IMR-90 (cell line): Measurements from ENCODE around the gene ANP32B. TPM values are rescaled to one million over a fixed set of nuclear protein-coding genes. Genes with fewer than 3 reads are reported as not detected.

Source experiments
- ATAC-seq: fragments of 200-7000 bp; cut with Tn5 transposase; 2 replicates; pipeline ENCODE4 v1.9.1; 2020; ENCODE audit warnings: low read depth, mild to moderate bottlenecking, moderate library complexity
- BruUV-seq: library from RNA; stranded (reverse); fragments of 400-500 nt; replicated peaks from 2 replicates; lab custom pipeline; 2021; lab: Mats Ljungman, UMichigan
- CTCF ChIA-PET: fragments of 300-600 bp; formaldehyde crosslinking; extraction: SDS; loops from one replicate; lab custom pipeline; 2021; ENCODE audit warnings: antibody characterized with exemption; lab: Yijun Ruan, JAX
- POLR2A ChIA-PET: fragments of 300-600 bp; sonication (Branson Sonifier 250); formaldehyde crosslinking; loops from one replicate; lab custom pipeline; 2022; ENCODE audit warnings: antibody characterized with exemption; ENCODE audit not compliant: unreplicated experiment; lab: Charles Lee
- DNase-seq: peaks from one replicate; pipeline ENCODE4 v3.0.0; 2013
- H2AFZ ChIP-seq: replicated peaks from 2 replicates; pipeline ENCODE3; 2013; ENCODE audit warnings: low read length, mild to moderate bottlenecking; ENCODE audit not compliant: poor library complexity
- H2AK5ac ChIP-seq: 2 replicates; pipeline ENCODE4 v1.6.1; 2013; ENCODE audit warnings: low read depth, low read length, inconsistent platforms
- H2AK9ac ChIP-seq: replicated peaks from 2 replicates; pipeline ENCODE3; 2013; ENCODE audit warnings: mild to moderate bottlenecking, low read depth, low read length, moderate library complexity; ENCODE audit not compliant: poor library complexity
- H2BK120ac ChIP-seq: 2 replicates; pipeline ENCODE4 v1.6.1; 2013; ENCODE audit warnings: low read depth, low read length, inconsistent platforms
- H2BK15ac ChIP-seq: 3 replicates; pipeline ENCODE4 v1.6.1; 2013; ENCODE audit warnings: low read depth, low read length, inconsistent platforms
- H2BK20ac ChIP-seq: 2 replicates; pipeline ENCODE4 v1.6.1; 2013; ENCODE audit warnings: low read depth, mild to moderate bottlenecking, inconsistent platforms, low read length, moderate library complexity
- H2BK5ac ChIP-seq: 2 replicates; pipeline ENCODE4 v1.6.1; 2013; ENCODE audit warnings: mild to moderate bottlenecking, low read depth, low read length, inconsistent platforms; ENCODE audit not compliant: poor library complexity, severe bottlenecking
- H3K14ac ChIP-seq: replicated peaks from 2 replicates; pipeline ENCODE4 v1.6.1; 2013; ENCODE audit warnings: low read depth, low read length, inconsistent platforms
- H3K18ac ChIP-seq: 2 replicates; pipeline ENCODE4 v1.6.1; 2013; ENCODE audit warnings: low read depth, low read length, control low read depth
- H3K23ac ChIP-seq: 2 replicates; pipeline ENCODE4 v1.6.1; 2013; ENCODE audit warnings: low read depth, low read length, inconsistent platforms
- H3K27ac ChIP-seq: 2 replicates; pipeline ENCODE4 v1.5.1; 2013; ENCODE audit warnings: mild to moderate bottlenecking, control low read depth, low read length; ENCODE audit not compliant: insufficient read depth
- H3K27me3 ChIP-seq: 2 replicates; pipeline ENCODE4 v1.6.1; 2013; ENCODE audit warnings: low read length; ENCODE audit not compliant: control insufficient read depth, insufficient read depth
- H3K36me3 ChIP-seq: 2 replicates; pipeline ENCODE4 v1.6.1; 2013; ENCODE audit warnings: low read length, mixed read lengths; ENCODE audit not compliant: control insufficient read depth, insufficient read depth
- H3K4ac ChIP-seq: 2 replicates; pipeline ENCODE4 v1.6.1; 2013; ENCODE audit warnings: low read depth, low read length, inconsistent platforms
- H3K4me1 ChIP-seq: 2 replicates; pipeline ENCODE4 v1.6.1; 2013; ENCODE audit warnings: low read length, mixed read lengths; ENCODE audit not compliant: control insufficient read depth, insufficient read depth
- H3K4me2 ChIP-seq: 2 replicates; pipeline ENCODE4 v1.6.1; 2013; ENCODE audit warnings: low read depth, mild to moderate bottlenecking, control low read depth, low read length, moderate library complexity
- H3K4me3 ChIP-seq: 2 replicates; pipeline ENCODE4 v1.5.1; 2013; ENCODE audit warnings: low read depth, mild to moderate bottlenecking, control low read depth, low read length, moderate library complexity; ENCODE audit not compliant: insufficient read depth
- H3K56ac ChIP-seq: 2 replicates; pipeline ENCODE4 v1.6.1; 2013; ENCODE audit warnings: low read length, inconsistent platforms; ENCODE audit not compliant: insufficient read depth; ENCODE audit errors: extremely low read depth
- H3K79me1 ChIP-seq, 2 experiments: 2 replicates each; pipeline ENCODE4 v1.6.1; 2013; ENCODE audit warnings: low read length in 2 of 2, inconsistent platforms in 1 of 2, low read depth in 1 of 2
- H3K9ac ChIP-seq: 2 replicates; pipeline ENCODE4 v1.6.1; 2013; ENCODE audit warnings: low read depth, low read length, control low read depth
- H3K9me1 ChIP-seq: 2 replicates; pipeline ENCODE4 v1.6.1; 2013; ENCODE audit warnings: low read length, inconsistent platforms; ENCODE audit not compliant: insufficient read depth
- H3K9me3 ChIP-seq: 2 replicates; pipeline ENCODE4 v1.6.1; 2013; ENCODE audit warnings: low read length; ENCODE audit not compliant: control insufficient read depth, insufficient read depth
- H4K20me1 ChIP-seq: 2 replicates; pipeline ENCODE4 v1.6.1; 2013; ENCODE audit warnings: low read length, inconsistent platforms; ENCODE audit not compliant: insufficient read depth
- H4K5ac ChIP-seq: 2 replicates; pipeline ENCODE4 v1.6.1; 2013; ENCODE audit warnings: mild to moderate bottlenecking, low read depth, low read length, control low read depth
- H4K8ac ChIP-seq, 2 experiments: 2 replicates each; pipeline ENCODE4 v1.6.1; 2013; ENCODE audit warnings: low read depth in 2 of 2, low read length in 2 of 2, control low read depth in 1 of 2, inconsistent platforms in 1 of 2
- H4K91ac ChIP-seq: 2 replicates; pipeline ENCODE4 v1.6.1; 2013; ENCODE audit warnings: low read depth, low read length, inconsistent platforms; ENCODE audit not compliant: insufficient read depth
- BHLHE40 ChIP-seq: fragments of 150-350 bp; IDR thresholded peaks from 2 replicates; pipeline ENCODE4 v1.6.1; 2016; ENCODE audit warnings: mild to moderate bottlenecking, low read depth, low read length
- CEBPB ChIP-seq: IDR thresholded peaks from 2 replicates; pipeline ENCODE4 v1.6.1; 2012; ENCODE audit warnings: low read depth, low read length, improper control_type of control experiment
- CHD1 ChIP-seq: IDR thresholded peaks from 2 replicates; pipeline ENCODE4 v1.6.1; 2012; ENCODE audit warnings: low read depth, low read length, improper control_type of control experiment
- ELK1 ChIP-seq: fragments of 150-350 bp; IDR thresholded peaks from 2 replicates; pipeline ENCODE4 v1.6.1; 2016; ENCODE audit warnings: low read depth, mild to moderate bottlenecking, low read length, moderate library complexity, borderline replicate concordance
- FOS ChIP-seq: fragments of 150-350 bp; IDR thresholded peaks from 2 replicates; pipeline ENCODE4 v1.6.1; 2016; ENCODE audit warnings: low read depth, low read length
- MAFK ChIP-seq: IDR thresholded peaks from 2 replicates; pipeline ENCODE4 v1.6.1; 2012; ENCODE audit warnings: low read depth, low read length, improper control_type of control experiment
- MAZ ChIP-seq: IDR thresholded peaks from 2 replicates; pipeline ENCODE4 v1.6.1; 2012; ENCODE audit warnings: low read depth, mild to moderate bottlenecking, low read length, improper control_type of control experiment, moderate library complexity, borderline replicate concordance
- MXI1 ChIP-seq: IDR thresholded peaks from 2 replicates; pipeline ENCODE4 v1.6.1; 2012; ENCODE audit warnings: low read depth, mild to moderate bottlenecking, low read length, moderate library complexity, borderline replicate concordance
- NFE2L2 ChIP-seq: fragments of 150-350 bp; IDR thresholded peaks from 2 replicates; pipeline ENCODE4 v1.6.1; 2016; ENCODE audit warnings: low read depth, mild to moderate bottlenecking, low read length
- POLR2A ChIP-seq: IDR thresholded peaks from 2 replicates; pipeline ENCODE4 v1.6.1; 2012; ENCODE audit warnings: mild to moderate bottlenecking, low read depth, low read length
- RAD21 ChIP-seq: IDR thresholded peaks from 2 replicates; pipeline ENCODE4 v1.6.1; 2012; ENCODE audit warnings: low read length, improper control_type of control experiment
- RCOR1 ChIP-seq: IDR thresholded peaks from 2 replicates; pipeline ENCODE4 v1.6.1; 2012; ENCODE audit warnings: mild to moderate bottlenecking, low read length, improper control_type of control experiment; ENCODE audit not compliant: insufficient replicate concordance
- RFX5 ChIP-seq: IDR thresholded peaks from 2 replicates; pipeline ENCODE4 v1.8.0; 2012; ENCODE audit warnings: low read depth, mild to moderate bottlenecking, low read length, moderate library complexity
- SMC3 ChIP-seq: fragments of 150-350 bp; IDR thresholded peaks from 2 replicates; pipeline ENCODE4 v1.6.1; 2016; ENCODE audit warnings: low read depth, mild to moderate bottlenecking, antibody characterized with exemption, low read length, moderate library complexity
- USF2 ChIP-seq: fragments of 150-350 bp; IDR thresholded peaks from 2 replicates; pipeline ENCODE4 v1.6.1; 2017; ENCODE audit warnings: mild to moderate bottlenecking, antibody characterized with exemption, low read length, low read depth
- WGBS, 2 experiments: methylation state at CpG; one replicate each; pipeline versions ENCODE4 v1.1.5 to v1.1.7; 2013; ENCODE audit warnings: missing lambda C conversion rate in 2 of 2; ENCODE audit not compliant: insufficient read length in 1 of 2; ENCODE audit errors: extremely low coverage in 2 of 2; 5-methylcytosine and 5-hydroxymethylcytosine counted together
- dilution Hi-C: fragments of 300-500 bp; cut with HindIII; formaldehyde crosslinking; loops from one replicate; pipeline ENCODE4 v1.14.3; 2018; ENCODE audit warnings: low sequenced_read_pairs; ENCODE audit not compliant: unreplicated experiment
- in situ Hi-C: fragments of 300-500 bp; cut with MboI; formaldehyde crosslinking; loops from 3 replicates; pipeline ENCODE4 v1.14.3; 2019; ENCODE audit warnings: low sequenced_read_pairs, inconsistent platforms, mixed read lengths
- intact Hi-C: fragments of 100-400 bp; cut with micrococcal nuclease; formaldehyde crosslinking; loops from 2 replicates; pipeline ENCODE4 v1.10.0; 2022
- polyA plus RNA-seq, 3 experiments: library from polyadenylated mRNA; depleted of rRNA; stranded (reverse); fragments of >200 nt; gene quantifications; 2 replicates each; pipeline ENCODE4 v1.2.3, GENCODE V29; 2012; ENCODE audit warnings: low replicate concordance in 1 of 3
- total RNA-seq: library from RNA; depleted of rRNA; stranded (reverse); fragments of >200 nt; gene quantifications from 2 replicates; pipeline ENCODE4 v1.2.3, GENCODE V29; 2012
- TF ChIP-seq, protein P1 (sequence below): conservative IDR thresholded peaks from 2 replicates; pipeline ENCODE4 v1.5.1; 2012; ENCODE audit warnings: mild to moderate bottlenecking, low read depth, low read length, improper control_type of control experiment

The ANP32B gene
- total and polyA plus RNA-seq, 2 of the 4 experiments (the other 2 are of a cell fraction), result 3.9 to 46.8 TPM

- no peaks in the 10 kb centered on the region; the same call in 1 of the 2 replicates for H3K9me3 ChIP-seq
- no peaks in the 10 kb centered on the region for H4K20me1 ChIP-seq
- H3K14ac ChIP-seq, result no peak overlapping the region
- no peak overlapping the region for H2AK5ac ChIP-seq
- no CpG with 5 or more reads among the region's 1 CpG for WGBS, 2 experiments
- H3K18ac ChIP-seq, result no peak overlapping the region
- H3K27me3 ChIP-seq, result peaks cover 52% of the 10 kb centered on the region
- no peak overlapping the region for H3K27ac ChIP-seq
- H3K9me1 ChIP-seq, result no peaks in the 10 kb centered on the region
- no peak overlapping the region for H2BK20ac ChIP-seq
- no TSS peak for BruUV-seq
- no peak overlapping the region for H4K5ac ChIP-seq
- no peaks in the 10 kb centered on the region for H3K79me1 ChIP-seq
- H4K8ac ChIP-seq, result no peak overlapping the region
- no peak overlapping the region for H3K9ac ChIP-seq
- no peak overlapping the region for H3K23ac ChIP-seq
- H2BK15ac ChIP-seq, result no peak overlapping the region
- ATAC-seq (no peak), DNase-seq (no peak)
- no peak overlapping the region for H2AFZ ChIP-seq
- H3K4me2 ChIP-seq, result no peak overlapping the region
- POLR2A ChIA-PET, result no interaction called here
- no peak overlapping the region for H2BK5ac ChIP-seq
- intact Hi-C loops, result no loop called here
- no peak overlapping the region for H3K4ac ChIP-seq
- dilution Hi-C loops, result no loop called here
- no peak overlapping the region for H2AK9ac ChIP-seq
- CTCF ChIA-PET, result no interaction called here
- H3K4me3 ChIP-seq, result no peak overlapping the region
- TF ChIP-seq USF2, result no peak
- TF ChIP-seq POLR2A, result no peak
- no peak for TF ChIP-seq RAD21
- no peak for TF ChIP-seq MXI1
- no peak for TF ChIP-seq NFE2L2
- TF ChIP-seq SMC3, result no peak
- TF ChIP-seq BHLHE40, result no peak
- TF ChIP-seq MAZ, result no peak
- TF ChIP-seq FOS, result no peak
- TF ChIP-seq RFX5, result no peak
- TF ChIP-seq CHD1, result no peak
- TF ChIP-seq ELK1, result no peak
- TF ChIP-seq MAFK, result no peak
- TF ChIP-seq, protein P1, sequence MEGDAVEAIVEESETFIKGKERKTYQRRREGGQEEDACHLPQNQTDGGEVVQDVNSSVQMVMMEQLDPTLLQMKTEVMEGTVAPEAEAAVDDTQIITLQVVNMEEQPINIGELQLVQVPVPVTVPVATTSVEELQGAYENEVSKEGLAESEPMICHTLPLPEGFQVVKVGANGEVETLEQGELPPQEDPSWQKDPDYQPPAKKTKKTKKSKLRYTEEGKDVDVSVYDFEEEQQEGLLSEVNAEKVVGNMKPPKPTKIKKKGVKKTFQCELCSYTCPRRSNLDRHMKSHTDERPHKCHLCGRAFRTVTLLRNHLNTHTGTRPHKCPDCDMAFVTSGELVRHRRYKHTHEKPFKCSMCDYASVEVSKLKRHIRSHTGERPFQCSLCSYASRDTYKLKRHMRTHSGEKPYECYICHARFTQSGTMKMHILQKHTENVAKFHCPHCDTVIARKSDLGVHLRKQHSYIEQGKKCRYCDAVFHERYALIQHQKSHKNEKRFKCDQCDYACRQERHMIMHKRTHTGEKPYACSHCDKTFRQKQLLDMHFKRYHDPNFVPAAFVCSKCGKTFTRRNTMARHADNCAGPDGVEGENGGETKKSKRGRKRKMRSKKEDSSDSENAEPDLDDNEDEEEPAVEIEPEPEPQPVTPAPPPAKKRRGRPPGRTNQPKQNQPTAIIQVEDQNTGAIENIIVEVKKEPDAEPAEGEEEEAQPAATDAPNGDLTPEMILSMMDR, result no peak
- no peak for TF ChIP-seq RCOR1
- TF ChIP-seq CEBPB, result no peak
- H3K36me3 ChIP-seq, result no peaks in the 10 kb centered on the region
- no peaks in the 10 kb centered on the region for H3K4me1 ChIP-seq
- in situ Hi-C loops, result no loop called here
- H4K91ac ChIP-seq, result no peak overlapping the region
- no peak overlapping the region for H3K56ac ChIP-seq
- no peak overlapping the region for H2BK120ac ChIP-seq
Observed at GRCh38 chr9:97941323-97941722, 41.8 kb upstream of the ANP32B start.
